Measurements from ENCODE around the gene SIAH1.
"Not testable (repeated sequence)": the region's sequence is repeated elsewhere in the genome, so short reads cannot be mapped to it uniquely, and the experiment has no call there.

SIAH1 gene

GRCh38 chr16:48392407-48392806 lies 7.2 kb upstream of the SIAH1 start:
- DNase-seq = no peak

DNA sequence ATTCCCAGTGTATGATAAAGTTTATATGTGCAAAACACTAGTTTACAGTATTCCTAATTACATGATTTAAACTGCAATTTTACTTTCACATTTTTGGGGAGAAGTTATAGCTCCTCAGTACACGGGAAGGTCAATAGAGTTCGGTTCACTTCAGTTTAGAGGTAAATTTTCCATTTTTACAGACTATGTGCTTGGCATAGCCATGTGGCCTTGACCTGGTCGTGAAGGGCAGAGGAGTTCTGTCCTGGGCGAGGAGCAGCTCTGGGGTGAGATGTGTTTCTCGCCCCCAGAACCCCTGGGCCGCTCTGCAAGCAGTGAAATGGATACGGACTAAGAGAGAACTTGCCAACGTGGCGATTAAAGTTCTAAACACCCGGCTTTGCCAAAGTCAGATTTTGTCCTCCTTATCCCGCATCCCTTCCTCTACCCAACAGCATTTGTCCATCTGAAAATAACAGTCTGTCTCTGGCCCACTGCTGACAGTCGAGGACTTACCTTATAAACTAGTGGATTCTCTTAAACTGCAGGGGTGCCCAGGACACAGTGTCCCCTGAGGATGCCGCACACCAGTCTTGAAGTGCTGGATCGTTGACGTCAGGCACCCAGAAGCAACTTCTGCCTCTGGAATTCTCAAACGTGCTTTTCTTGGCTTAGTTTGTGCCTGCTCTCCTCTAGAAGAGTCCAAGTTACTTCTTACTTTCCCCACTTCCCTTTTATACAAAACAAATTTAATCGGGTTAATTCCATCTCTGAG lies 1.5 kb upstream of the SIAH1 start:
- DNase-seq = no peak

GRCh38 chr16:48384520-48385252 lies 527 bp downstream of the SIAH1 start:
- peak; percentile 5 for DNase-seq

- DNase-seq = no peak
Observed at GRCh38 chr16:48383877-48384519, 1.2 kb downstream of the SIAH1 start.

DNA sequence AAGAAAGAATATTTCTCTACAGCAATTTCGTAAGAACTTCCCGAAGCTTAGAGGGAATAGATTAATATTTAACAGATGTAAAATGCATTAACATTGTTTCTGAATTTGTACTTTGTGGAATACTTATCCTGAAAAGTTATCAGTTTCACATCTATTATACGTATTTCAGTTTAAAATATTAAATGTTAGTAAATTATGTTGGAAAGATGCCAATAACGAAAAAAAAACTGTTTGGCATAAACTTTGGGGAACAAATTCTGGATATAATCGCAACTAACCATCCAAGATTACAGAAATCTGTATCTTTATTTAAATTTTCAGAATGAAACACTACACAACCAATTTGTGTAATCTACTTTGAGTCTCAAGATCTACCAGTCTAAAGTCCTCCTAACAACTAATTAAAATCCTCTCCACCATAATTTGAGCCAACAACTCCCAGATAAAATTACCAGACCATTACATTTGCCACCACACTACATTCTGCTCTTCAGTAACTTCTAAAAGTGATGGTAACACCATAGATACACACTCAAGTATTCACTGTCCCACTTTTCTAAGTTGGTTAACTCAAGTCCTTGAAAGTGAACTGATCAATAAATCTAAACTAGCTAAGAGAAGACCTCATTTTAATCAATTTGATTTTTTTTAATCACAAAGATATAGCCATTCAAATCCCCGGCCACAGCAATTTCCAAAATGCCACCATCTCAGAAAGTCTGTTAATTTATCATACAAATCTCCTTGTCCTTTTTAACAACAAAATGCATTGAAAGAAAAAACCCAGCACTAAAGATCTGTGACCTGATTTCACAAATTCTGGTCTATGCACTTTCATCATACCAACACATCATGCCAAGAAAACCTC lies 2.0 kb downstream of the SIAH1 start:
- no peak for DNase-seq

DNA sequence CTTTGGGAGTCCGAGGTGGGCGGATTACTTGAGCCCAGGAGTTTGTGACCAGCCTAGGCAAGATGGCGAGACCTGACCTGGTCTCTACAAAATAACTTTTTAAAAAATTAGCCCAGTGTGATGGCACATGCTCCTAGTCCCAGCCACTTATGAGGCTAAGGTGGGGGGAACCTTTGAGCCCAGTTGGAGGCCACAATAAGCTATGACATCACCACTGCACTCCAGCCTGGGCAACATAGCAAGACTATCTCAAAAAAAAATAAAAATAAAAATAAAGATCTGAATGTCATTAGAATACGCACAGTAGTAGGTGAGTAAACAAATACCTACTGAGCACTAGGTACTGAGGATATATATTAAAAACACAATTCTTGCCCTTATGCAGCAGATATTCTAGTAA lies 3.1 kb downstream of the SIAH1 start:
- DNase-seq = no peak

DNA sequence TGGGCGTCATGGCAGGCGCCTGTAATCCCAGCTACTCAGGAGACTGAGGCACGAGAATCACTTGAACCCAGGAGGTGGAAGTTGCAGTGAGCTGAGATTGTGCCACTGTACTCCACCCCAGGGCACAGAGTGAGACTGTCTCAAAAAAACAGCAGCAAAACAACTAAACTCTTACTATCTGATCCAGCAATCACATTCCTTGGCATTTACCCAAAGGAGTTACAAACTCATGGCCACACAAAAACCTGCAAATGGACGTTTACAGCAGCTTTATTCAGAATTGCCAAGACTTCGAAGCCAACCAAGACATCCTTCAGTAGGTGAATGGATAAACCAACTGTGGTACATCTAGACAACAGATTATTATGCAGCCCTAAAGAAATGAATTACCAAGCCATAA lies 4.0 kb downstream of the SIAH1 start:
- DNase-seq = no peak

DNA sequence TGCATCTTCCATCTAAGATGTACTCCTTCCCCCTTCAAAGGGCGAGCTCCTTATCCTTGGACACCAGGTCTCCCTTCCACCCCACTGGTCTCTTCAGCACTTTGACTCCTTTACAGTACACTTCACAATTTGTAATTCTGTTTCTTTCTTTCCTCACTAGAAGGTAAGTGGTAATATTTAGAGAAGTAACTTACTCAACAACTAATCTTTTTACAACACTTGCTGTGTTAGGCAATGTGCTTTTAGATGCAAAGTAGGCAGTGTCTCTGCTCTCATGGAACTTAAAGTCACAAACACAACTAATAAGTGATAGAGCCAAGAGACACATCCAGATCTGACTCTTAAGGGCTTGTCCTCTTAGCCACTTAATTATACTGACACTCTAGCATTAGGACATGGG lies 6.4 kb downstream of the SIAH1 start:
- no peak for DNase-seq

- DNase-seq = no peak
Observed at GRCh38 chr16:48378276-48378675, 6.9 kb downstream of the SIAH1 start.

GRCh38 chr16:48377301-48377700 lies 7.9 kb downstream of the SIAH1 start:
- DNase-seq = not testable (repeated sequence)

GRCh38 chr16:48374255-48374654 lies 11.0 kb downstream of the SIAH1 start:
- DNase-seq = no peak

DNA sequence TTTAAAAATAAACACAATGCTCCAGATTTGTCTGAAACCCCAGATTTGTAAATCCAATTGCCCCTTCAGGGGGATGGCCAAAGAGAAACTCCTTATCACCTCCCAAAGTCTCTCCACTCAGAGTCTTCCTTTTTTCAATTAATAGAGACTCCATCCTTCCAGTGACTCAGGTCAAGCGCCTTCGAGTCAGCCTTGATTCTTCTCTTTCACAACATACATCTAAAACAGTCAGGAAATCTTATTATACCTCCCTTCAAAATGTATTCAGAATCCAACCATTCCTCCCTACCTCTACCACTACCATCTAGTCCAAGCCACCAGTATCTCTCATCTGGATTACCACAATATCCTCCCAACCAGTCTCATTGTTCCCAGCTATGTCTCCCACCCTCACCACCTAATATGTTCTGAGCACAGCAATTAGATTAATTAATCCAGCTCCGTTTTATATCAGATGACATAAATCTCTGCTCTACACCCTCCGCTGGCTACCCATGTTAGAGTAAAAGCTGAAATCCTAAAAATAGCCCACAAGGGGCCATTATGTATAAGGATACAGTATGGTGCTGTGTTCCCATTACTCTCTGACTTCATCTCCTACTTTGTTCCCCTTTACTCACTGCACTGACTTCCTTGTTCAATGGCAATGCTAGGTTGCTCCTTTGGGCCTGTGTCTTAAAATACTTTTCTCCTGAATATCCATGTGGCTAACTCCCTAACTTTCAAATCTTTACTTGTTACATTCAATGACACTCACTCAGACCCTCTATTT lies 11.8 kb downstream of the SIAH1 start:
- no peak for DNase-seq

GRCh38 chr16:48372744-48373143 lies 12.5 kb downstream of the SIAH1 start:
- DNase-seq = no peak

DNA sequence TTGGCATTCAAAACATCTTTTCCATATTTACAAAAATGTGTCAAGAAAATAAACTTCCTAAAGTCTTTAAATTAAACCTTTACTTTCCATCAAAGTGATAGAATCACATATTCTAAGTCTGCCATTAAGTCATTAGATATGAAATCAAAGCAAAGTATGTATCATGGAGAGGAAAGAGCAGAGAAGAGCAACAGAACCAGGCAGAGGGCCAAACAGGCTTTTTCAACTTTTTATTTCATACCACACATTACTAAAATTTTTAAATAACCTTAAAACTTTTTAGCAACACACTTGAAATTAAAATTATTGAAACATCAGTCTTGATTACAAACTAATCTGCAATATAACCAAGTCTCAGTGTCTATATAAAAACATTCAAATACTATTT lies 13.8 kb downstream of the SIAH1 start:
- no peak for DNase-seq

GRCh38 chr16:48370668-48371392 lies 14.4 kb downstream of the SIAH1 start:
- DNase-seq = not testable (repeated sequence)

DNA sequence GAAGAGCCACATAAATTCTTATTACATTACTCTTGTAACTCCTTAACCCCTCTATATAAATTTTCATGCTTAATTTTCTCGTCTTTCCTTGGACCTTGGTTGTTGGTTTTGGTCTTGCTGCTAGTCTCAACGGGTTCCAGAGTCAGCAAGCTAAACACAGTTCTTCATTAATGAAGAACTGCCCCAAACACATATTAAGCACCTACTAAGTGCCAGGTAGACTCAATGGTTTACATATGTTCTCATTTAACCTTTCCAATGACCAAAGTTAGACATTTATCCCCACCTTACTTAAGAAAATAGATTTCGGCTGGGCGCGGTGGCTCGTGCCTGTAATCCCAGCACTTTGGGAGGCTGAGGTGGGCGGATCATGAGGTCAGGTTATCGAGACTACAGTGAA lies 15.0 kb downstream of the SIAH1 start:
- DNase-seq = no peak

DNA sequence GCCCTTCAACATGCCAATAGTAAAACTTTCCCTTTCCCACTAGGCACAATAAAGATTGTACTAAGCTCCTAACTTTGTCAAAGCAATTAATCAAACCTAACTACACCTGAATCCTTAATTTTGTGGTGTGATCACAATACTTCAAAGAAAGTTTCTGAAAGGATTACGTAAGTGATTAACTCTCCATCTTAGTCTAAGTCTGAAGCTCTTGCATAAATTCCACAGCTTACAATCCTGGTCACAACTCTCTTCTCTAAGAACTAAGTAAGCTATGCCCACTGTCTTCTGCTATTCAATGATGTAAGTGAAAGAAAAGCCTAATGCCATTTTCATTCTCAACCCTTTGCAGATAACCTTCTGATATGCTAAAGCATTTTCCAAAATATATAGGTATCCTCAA lies 15.4 kb downstream of the SIAH1 start:
- no peak for DNase-seq

DNA sequence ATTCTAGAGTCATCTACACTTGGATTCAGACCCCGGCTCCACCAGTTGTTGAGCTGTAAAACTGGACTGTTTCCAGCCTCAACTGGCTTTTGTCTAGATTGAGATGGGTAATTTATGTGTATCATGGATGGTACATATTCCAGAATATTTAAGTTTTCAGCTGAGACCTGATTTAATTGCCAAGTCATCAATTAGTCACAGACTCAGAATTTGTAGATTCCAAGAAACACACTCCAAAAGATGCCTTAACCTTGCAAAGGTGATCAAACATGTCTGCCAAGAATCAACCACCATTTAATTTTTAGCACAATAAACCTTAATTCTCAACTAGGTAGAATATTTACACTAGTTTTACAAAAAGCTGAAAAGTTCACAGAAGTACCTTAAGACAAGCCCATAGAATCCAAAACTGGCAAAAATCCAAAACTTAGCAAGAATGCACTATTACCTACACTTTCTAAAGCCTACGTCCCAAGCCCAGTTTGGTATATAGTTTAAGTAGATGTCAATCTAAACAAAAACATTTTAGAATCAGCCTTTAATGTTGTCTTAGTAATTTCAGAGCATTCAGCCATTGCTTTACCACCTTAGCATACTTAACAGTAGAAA lies 17.7 kb downstream of the SIAH1 start:
- no peak for DNase-seq

DNA sequence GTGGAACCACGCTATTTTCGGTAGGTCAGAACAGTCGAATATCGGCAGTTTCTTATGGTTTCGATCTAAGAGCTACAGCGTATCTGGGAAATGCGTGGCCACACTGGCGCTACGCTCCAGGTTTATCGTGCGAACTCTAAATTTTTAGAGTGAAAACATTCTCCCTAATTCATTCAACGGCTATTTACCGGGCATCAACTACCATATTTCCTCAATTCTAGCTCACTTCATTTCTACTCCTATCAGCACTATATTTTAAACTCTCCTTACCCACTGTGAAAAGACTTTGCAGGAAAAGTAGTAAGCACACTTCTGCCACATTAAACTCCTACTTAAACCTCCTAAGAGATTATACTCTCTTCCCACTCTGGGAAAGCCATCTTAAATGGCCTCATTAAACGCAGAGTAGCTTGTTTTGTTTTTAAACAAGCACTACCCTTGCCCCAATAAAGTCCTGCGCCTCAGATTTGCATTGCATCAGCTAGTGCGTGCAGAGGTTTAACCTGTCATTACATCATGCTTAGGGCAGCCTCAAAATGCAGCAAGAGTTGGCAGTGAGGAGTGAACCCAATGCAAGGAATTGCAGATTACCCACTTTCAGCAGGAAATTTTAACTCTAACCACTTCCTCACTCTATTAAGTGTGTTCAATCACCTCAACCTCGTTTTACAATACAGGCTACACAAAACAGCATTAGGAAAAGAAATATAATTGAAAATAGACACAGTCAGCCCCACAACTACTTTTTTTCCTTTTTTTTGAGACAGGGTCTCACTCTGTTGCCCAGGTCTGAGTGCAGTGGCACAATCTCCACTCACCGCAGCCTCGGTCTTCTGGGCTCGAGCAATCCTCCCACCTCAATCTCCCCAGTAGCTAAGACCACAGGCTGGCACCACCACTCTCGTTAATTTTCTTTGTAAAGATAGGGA lies 18.8 kb downstream of the SIAH1 start:
- DNase-seq = peak; percentile 27

Data from effector CD4-positive, alpha-beta T cell (primary cell).